PFSK-1 (cell line): Measurements from ENCODE around the gene SLC8B1.

Source experiments
- FOXP2 ChIP-seq: optimal IDR thresholded peaks from 2 replicates; pipeline ENCODE3; 2011; ENCODE audit warnings: borderline replicate concordance, control low read depth, inconsistent platforms; ENCODE audit not compliant: insufficient read depth; ENCODE audit errors: extremely low read length, extremely low read depth
- POLR2AphosphoS5 ChIP-seq: IDR thresholded peaks from 2 replicates; pipeline ENCODE4 v1.6.1; 2012; ENCODE audit warnings: low read depth, mild to moderate bottlenecking, control low read depth, low read length, moderate library complexity
- REST ChIP-seq, 2 experiments: IDR thresholded peaks; 2 replicates each; pipeline versions ENCODE4 v1.6.1 to v1.8.0; 2011 to 2012; ENCODE audit warnings: low read depth in 2 of 2, low read length in 2 of 2, control low read depth in 1 of 2, inconsistent platforms in 1 of 2, mild to moderate bottlenecking in 1 of 2, moderate library complexity in 1 of 2; ENCODE audit not compliant: insufficient read depth in 1 of 2
- SIN3A ChIP-seq: IDR thresholded peaks from 2 replicates; pipeline ENCODE4 v1.6.1; 2012; ENCODE audit warnings: mild to moderate bottlenecking, low read length, moderate library complexity, borderline replicate concordance; ENCODE audit not compliant: insufficient read depth
- TAF1 ChIP-seq: IDR thresholded peaks from 2 replicates; pipeline ENCODE4 v1.6.1; 2012; ENCODE audit warnings: low read length, control low read depth, borderline replicate concordance; ENCODE audit not compliant: insufficient read depth

DNA sequence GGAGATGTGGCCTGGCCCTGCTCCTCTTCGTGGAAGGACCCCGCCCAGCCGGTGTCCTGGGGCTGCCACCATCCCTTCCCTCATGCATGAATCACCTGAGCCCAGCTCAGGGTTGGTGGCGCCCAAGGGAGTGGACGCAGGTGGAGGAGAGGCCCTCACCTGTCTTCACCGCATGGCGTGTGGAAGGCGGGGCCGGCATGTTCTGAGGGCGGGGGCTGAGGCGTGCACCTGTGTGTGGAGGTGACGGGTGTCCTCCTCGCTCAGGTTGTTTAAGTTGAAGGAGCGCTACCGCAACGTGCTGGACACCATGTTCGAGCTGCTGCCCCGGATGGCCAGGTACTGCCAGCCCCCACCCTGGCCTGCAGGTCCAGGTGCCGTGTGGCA is 47.0 kb downstream of the SLC8B1 start:
- TF ChIP-seq REST (IDR thresholded peaks at IDR 0.05; ENCODE audit: insufficient read depth in 1 of 2, low read depth in 2 of 2, low read length in 2 of 2): no peak
- TF ChIP-seq SIN3A: no peak
- TF ChIP-seq POLR2AphosphoS5: no peak
- TF ChIP-seq TAF1: no peak
- TF ChIP-seq FOXP2: no peak
